ENCODE measurements around the gene ZNF474. TPM values are rescaled to one million over a fixed set of nuclear protein-coding genes. Genes with fewer than 3 reads are reported as not detected.

The ZNF474 gene
- total and polyA plus RNA-seq, 4 donors = 0.03 to 0.25 (median 0.23) TPM; not detected in 1

- no peaks in the 10 kb centered on the region for H3K4me1 ChIP-seq (ENCODE audit: control insufficient read depth in 4 of 4, insufficient read depth in 4 of 4, low read length in 3 of 4)
- no peaks in the 10 kb centered on the region for H3K9me3 ChIP-seq (ENCODE audit: control insufficient read depth in 4 of 4, low read length in 3 of 4)
- no peaks in the 10 kb centered on the region for H3K27me3 ChIP-seq (ENCODE audit: control insufficient read depth in 4 of 4, insufficient read depth in 4 of 4, low read length in 3 of 4)
- no peak for DNase-seq (ENCODE audit: low spot score)
- H3K36me3 ChIP-seq (ENCODE audit: control insufficient read depth in 4 of 4, insufficient read depth in 3 of 4, low read depth in 1 of 4, low read length in 3 of 4) = no peaks in the 10 kb centered on the region
- H3K9ac ChIP-seq (ENCODE audit: low read depth in 1 of 2, low read length in 2 of 2) = no peak overlapping the region
- no peak overlapping the region for H3K4me3 ChIP-seq (ENCODE audit: low read depth in 1 of 3, low read length in 3 of 3)
- 81% methylated on average over 4 of the region's 4 CpGs for WGBS
- H3K27ac ChIP-seq (ENCODE audit: low read depth in 1 of 2, low read length in 2 of 2) = no peak overlapping the region
- TF ChIP-seq HNF4G (IDR thresholded peaks at IDR 0.05) = no peak
- TF ChIP-seq YY1 (IDR thresholded peaks at IDR 0.05) = no peak
These were observed 34.0 kb downstream of the ZNF474 start for GRCh38 chr5:122163121-122164069.

DNA sequence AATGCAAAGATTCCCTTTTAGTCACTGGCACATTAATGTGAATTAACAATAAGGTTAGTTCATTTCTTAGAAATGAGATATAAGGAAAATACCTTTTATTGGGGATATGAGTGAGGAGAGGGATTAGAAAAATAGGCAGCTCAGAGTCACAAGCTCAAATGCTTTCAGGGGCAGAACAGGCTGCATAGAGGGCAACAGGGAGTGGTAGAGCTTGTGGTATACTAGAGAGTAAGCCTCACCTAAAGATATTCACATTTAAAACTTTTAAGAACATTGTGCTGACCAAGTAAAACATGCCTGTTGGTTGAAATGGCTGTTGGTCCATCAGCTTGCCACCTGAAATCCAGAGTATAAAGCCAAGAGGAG lies 34.7 kb downstream of the ZNF474 start:
- Histone ChIP-seq H3K9me3 (ENCODE audit: control insufficient read depth in 4 of 4, low read length in 3 of 4) (no peaks in the 10 kb centered on the region), H3K27ac (ENCODE audit: low read depth in 1 of 2, low read length in 2 of 2) (no peak overlapping the region), H3K36me3 (ENCODE audit: control insufficient read depth in 4 of 4, insufficient read depth in 3 of 4, low read depth in 1 of 4, low read length in 3 of 4) (no peaks in the 10 kb centered on the region), H3K4me3 (ENCODE audit: low read depth in 1 of 3, low read length in 3 of 3) (no peak overlapping the region), H3K27me3 (ENCODE audit: control insufficient read depth in 4 of 4, insufficient read depth in 4 of 4, low read length in 3 of 4) (no peaks in the 10 kb centered on the region), H3K4me1 (ENCODE audit: control insufficient read depth in 4 of 4, insufficient read depth in 4 of 4, low read length in 3 of 4) (no peaks in the 10 kb centered on the region), H3K9ac (ENCODE audit: low read depth in 1 of 2, low read length in 2 of 2) (no peak overlapping the region)
- no peak for DNase-seq (ENCODE audit: low spot score)
- TF ChIP-seq HNF4G (IDR thresholded peaks at IDR 0.05) (no peak), RXRA (IDR thresholded peaks at IDR 0.05) (no peak), YY1 (IDR thresholded peaks at IDR 0.05) (no peak), NR2F2 (IDR thresholded peaks at IDR 0.05) (no peak), JUND (IDR thresholded peaks at IDR 0.05) (no peak), FOXA2 (IDR thresholded peaks at IDR 0.05) (no peak), HNF4A (conservative IDR thresholded peaks at IDR 0.05) (no peak), TAF1 (conservative IDR thresholded peaks at IDR 0.05) (no peak), SP1 (IDR thresholded peaks at IDR 0.05) (no peak), ATF3 (IDR thresholded peaks at IDR 0.05) (no peak)

GRCh38 chr5:122164831-122165558 lies 35.6 kb downstream of the ZNF474 start:
- no peak overlapping the region for H3K27ac ChIP-seq (ENCODE audit: low read depth in 1 of 2, low read length in 2 of 2)
- H3K4me3 ChIP-seq (ENCODE audit: low read depth in 1 of 3, low read length in 3 of 3) = no peak overlapping the region
- DNase-seq (ENCODE audit: low spot score) = no peak
- no peak overlapping the region for H3K9ac ChIP-seq (ENCODE audit: low read depth in 1 of 2, low read length in 2 of 2)
- H3K9me3 ChIP-seq (ENCODE audit: control insufficient read depth in 4 of 4, low read length in 3 of 4) = no peaks in the 10 kb centered on the region
- H3K27me3 ChIP-seq (ENCODE audit: control insufficient read depth in 4 of 4, insufficient read depth in 4 of 4, low read length in 3 of 4) = no peaks in the 10 kb centered on the region
- TF ChIP-seq TAF1 (conservative IDR thresholded peaks at IDR 0.05) = no peak
- TF ChIP-seq SP1 (IDR thresholded peaks at IDR 0.05) = no peak
- TF ChIP-seq JUND (IDR thresholded peaks at IDR 0.05) = no peak
- no peak for TF ChIP-seq NR2F2 (IDR thresholded peaks at IDR 0.05)
- no peak for TF ChIP-seq YY1 (IDR thresholded peaks at IDR 0.05)
- TF ChIP-seq CTCF (IDR thresholded peaks at IDR 0.05; ENCODE audit: low read depth, low read length, missing input control) = no peak
- TF ChIP-seq FOXA2 (IDR thresholded peaks at IDR 0.05) = no peak
- no peak for TF ChIP-seq EGR1 (IDR thresholded peaks at IDR 0.05; ENCODE audit: low read depth in 2 of 2)
- no peak for TF ChIP-seq FOXA1 (IDR thresholded peaks at IDR 0.05)
- TF ChIP-seq RXRA (IDR thresholded peaks at IDR 0.05) = no peak
- TF ChIP-seq ATF3 (IDR thresholded peaks at IDR 0.05) = no peak
- TF ChIP-seq HNF4G (IDR thresholded peaks at IDR 0.05) = no peak
- H3K36me3 ChIP-seq (ENCODE audit: control insufficient read depth in 4 of 4, insufficient read depth in 3 of 4, low read depth in 1 of 4, low read length in 3 of 4) = no peaks in the 10 kb centered on the region
- 50% methylated on average over 3 of the region's 3 CpGs for WGBS
- no peaks in the 10 kb centered on the region for H3K4me1 ChIP-seq (ENCODE audit: control insufficient read depth in 4 of 4, insufficient read depth in 4 of 4, low read length in 3 of 4)

Measured in liver (tissue), 9 donors.